Tracheal epithelial cell (primary cell): Measurements from ENCODE around the gene COMMD4. TPM values are rescaled to one million over a fixed set of nuclear protein-coding genes. Genes with fewer than 3 reads are reported as not detected.

ENCODE experiments used
- total RNA-seq: library from RNA; depleted of rRNA; stranded (reverse); fragments of >200 nt; gene quantifications from 2 replicates; pipeline ENCODE4 v1.2.1, GENCODE V29; 2014

Gene COMMD4
- 36.7 and 45.5 TPM in 2 replicates for total RNA-seq

GRCh38 chr15:75335705-75336355, at the start of gene COMMD4:
COMMD4 (plus strand) TSS chr15:75336063; CDS start chr15:75336090, 27 bp downstream.

GRCh38 chr15:75346796-75347221, 10.9 kb downstream of the COMMD4 start, which contains the start of gene NEIL1:
NEIL1 (plus strand) TSS chr15:75347039; CDS start chr15:75348906, 1,867 bp downstream.

GRCh38 chr15:75367913-75368688, 32.2 kb downstream of the COMMD4 start, which contains the start of gene MAN2C1:
MAN2C1 (minus strand) TSS chr15:75368607; CDS start chr15:75368583, 24 bp downstream.

Other genes with a start within 250 kb of the COMMD4 start
- gene C15orf39, start 134.2 kb upstream of the COMMD4 start, total RNA-seq = 2.6 and 5.1 TPM in 2 replicates
- gene GOLGA6C, start 77.7 kb upstream of the COMMD4 start, total RNA-seq = not detected in 2 replicates
- gene GOLGA6D, start 53.2 kb upstream of the COMMD4 start, total RNA-seq = not detected in 2 replicates
- 10.4 and 13.7 TPM in 2 replicates for gene NEIL1, start 11.0 kb downstream of the COMMD4 start, total RNA-seq
- gene MAN2C1, start 32.5 kb downstream of the COMMD4 start, total RNA-seq = 77.8 and 89.3 TPM in 2 replicates
- gene SIN3A, start 115.6 kb downstream of the COMMD4 start, total RNA-seq = 19.8 and 25.2 TPM in 2 replicates
- 17.3 and 17.4 TPM in 2 replicates for gene PTPN9, start 243.3 kb downstream of the COMMD4 start, total RNA-seq